ENCODE results near the gene TM9SF1. TPM values are rescaled to one million over a fixed set of nuclear protein-coding genes. Genes with fewer than 3 reads are reported as not detected.

Gene TM9SF1
- total and polyA plus RNA-seq, 2 of the 13 experiments (the other 11 are each of a cell fraction or from before 2014, with no cell fraction given) = 83.2 to 110 TPM

GRCh38 chr14:24189059-24189375 lies 6.2 kb downstream of the TM9SF1 start:
- FAIRE-seq (no peak), ATAC-seq (no peak), DNase-seq (ENCODE audit: low spot score) (no peak)
- CTCF ChIA-PET (ENCODE audit: low intra/inter-chr PET ratio, low total read pairs) = no interaction called here
- no peak overlapping the region for H2AFZ ChIP-seq (ENCODE audit: low read length)
- H3K4me2 ChIP-seq (ENCODE audit: low read depth, low read length) = peak overlapping the region; percentile 96
- H3K4me3 ChIP-seq (replicated peaks in 1 of 3; ENCODE audit: insufficient read depth in 1 of 3, low read depth in 2 of 3, low read length in 3 of 3) = peak overlapping the region in 2 of 3 experiments; percentile 28 to 92; a peak in 4 of 6 replicates
- peak overlapping the region; percentile 84 for H3K9ac ChIP-seq (ENCODE audit: insufficient read depth, low read depth, low read length)
- H3K4me1 ChIP-seq (ENCODE audit: insufficient read depth, low read length) = peaks cover 45% of the 10 kb centered on the region
- H3K27me3 ChIP-seq (ENCODE audit: control insufficient read depth in 1 of 2, insufficient read depth in 2 of 2, low read length in 2 of 2) = no peaks in the 10 kb centered on the region
- intact Hi-C loops (cut with micrococcal nuclease; ENCODE audit: unreplicated experiment) = loop anchor here (2.0 kb wide), 3 partner anchors 44 to 74 kb away; partner anchors contain the start of genes DCAF11, GMPR2, NEDD8 and NRL
- no peaks in the 10 kb centered on the region for H4K20me1 ChIP-seq (ENCODE audit: insufficient read depth, low read length)
- in situ Hi-C loops (cut with HindIII; ENCODE audit: extremely low pct_ligation_motif_present, low pct_unique_long_range_greater_than_20kb) = no loop called here
- H3K79me2 ChIP-seq (ENCODE audit: insufficient read depth, low read length) = peaks cover 26% of the 10 kb centered on the region
- H3K36me3 ChIP-seq (replicated peaks in 1 of 2; ENCODE audit: control insufficient read depth in 1 of 2, insufficient read depth in 2 of 2, low read length in 2 of 2) = peaks cover 55 to 65% of the 10 kb centered on the region in 2 experiments
- WGBS (ENCODE audit: low lambda C conversion rate) = 2% methylated on average over 3 of the region's 3 CpGs
- POLR2A ChIA-PET = interaction anchor here (0.6 to 6.4 kb wide), 39 partner anchors 10 to 1094 kb away, joined by 3 to 65 read pairs (median 6); partner anchors contain the start of genes ACIN1, C14orf119, CARMIL3 and CHMP4A
- no TSS peak for BruUV-seq (replicated peaks)
- no peaks in the 10 kb centered on the region for H3K9me3 ChIP-seq (ENCODE audit: low read length)
- peak overlapping the region; percentile 37 for H3K27ac ChIP-seq (ENCODE audit: extremely low read length, insufficient read depth, low read length)
- TF ChIP-seq ASH2L (IDR thresholded peaks at IDR 0.05; ENCODE audit: insufficient read length, low read depth, low read length) (peak; percentile 7), MTF2 (CRISPR knock-in tag; IDR thresholded peaks at IDR 0.05; ENCODE audit: borderline replicate concordance) (no peak), PAWR (CRISPR knock-in tag; IDR thresholded peaks at IDR 0.05; ENCODE audit: borderline replicate concordance) (no peak), FOXK2 (IDR thresholded peaks at IDR 0.05) (no peak), ELF4 (CRISPR knock-in tag; IDR thresholded peaks at IDR 0.05; ENCODE audit: borderline replicate concordance) (peak; percentile 89; the same call in 1 of the 2 replicates), FLYWCH1 (CRISPR knock-in tag; IDR thresholded peaks at IDR 0.05) (peak; percentile 3; the same call in 1 of the 2 replicates), GMEB1 (CRISPR knock-in tag; IDR thresholded peaks at IDR 0.05; ENCODE audit: borderline replicate concordance) (no peak), KDM5A (IDR thresholded peaks at IDR 0.05; ENCODE audit: borderline replicate concordance, low read length) (peak; percentile 85), CHCHD3 (CRISPR knock-in tag; IDR thresholded peaks at IDR 0.05) (no peak; the same call in 1 of the 2 replicates), ZNF839 (CRISPR knock-in tag; IDR thresholded peaks at IDR 0.05; ENCODE audit: borderline replicate concordance) (no peak)
- TF ChIP-seq, protein P1, sequence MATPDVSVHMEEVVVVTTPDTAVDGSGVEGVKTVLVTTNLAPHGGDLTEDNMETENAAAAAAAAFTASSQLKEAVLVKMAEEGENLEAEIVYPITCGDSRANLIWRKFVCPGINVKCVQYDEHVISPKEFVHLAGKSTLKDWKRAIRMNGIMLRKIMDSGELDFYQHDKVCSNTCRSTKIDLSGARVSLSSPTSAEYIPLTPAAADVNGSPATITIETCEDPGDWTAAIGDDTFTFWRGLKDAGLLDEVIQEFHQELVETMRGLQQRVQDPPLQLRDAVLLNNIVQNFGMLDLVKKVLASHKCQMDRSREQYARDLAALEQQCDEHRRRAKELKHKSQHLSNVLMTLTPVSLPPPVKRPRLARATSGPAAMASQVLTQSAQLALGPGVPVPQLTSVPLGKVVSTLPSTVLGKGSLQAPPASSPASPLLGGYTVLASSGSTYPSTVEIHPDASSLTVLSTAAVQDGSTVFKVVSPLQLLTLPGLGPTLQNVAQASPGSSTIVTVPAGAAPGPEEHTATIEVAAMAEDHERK (CRISPR knock-in tag; IDR thresholded peaks at IDR 0.05; ENCODE audit: low read depth) = no peak
- TF ChIP-seq, protein P2, sequence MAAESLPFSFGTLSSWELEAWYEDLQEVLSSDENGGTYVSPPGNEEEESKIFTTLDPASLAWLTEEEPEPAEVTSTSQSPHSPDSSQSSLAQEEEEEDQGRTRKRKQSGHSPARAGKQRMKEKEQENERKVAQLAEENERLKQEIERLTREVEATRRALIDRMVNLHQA (CRISPR knock-in tag; IDR thresholded peaks at IDR 0.05) = 0 out of 2 replicates have a peak, but pooled peaks have one; percentile 12
- TF ChIP-seq, protein P3, sequence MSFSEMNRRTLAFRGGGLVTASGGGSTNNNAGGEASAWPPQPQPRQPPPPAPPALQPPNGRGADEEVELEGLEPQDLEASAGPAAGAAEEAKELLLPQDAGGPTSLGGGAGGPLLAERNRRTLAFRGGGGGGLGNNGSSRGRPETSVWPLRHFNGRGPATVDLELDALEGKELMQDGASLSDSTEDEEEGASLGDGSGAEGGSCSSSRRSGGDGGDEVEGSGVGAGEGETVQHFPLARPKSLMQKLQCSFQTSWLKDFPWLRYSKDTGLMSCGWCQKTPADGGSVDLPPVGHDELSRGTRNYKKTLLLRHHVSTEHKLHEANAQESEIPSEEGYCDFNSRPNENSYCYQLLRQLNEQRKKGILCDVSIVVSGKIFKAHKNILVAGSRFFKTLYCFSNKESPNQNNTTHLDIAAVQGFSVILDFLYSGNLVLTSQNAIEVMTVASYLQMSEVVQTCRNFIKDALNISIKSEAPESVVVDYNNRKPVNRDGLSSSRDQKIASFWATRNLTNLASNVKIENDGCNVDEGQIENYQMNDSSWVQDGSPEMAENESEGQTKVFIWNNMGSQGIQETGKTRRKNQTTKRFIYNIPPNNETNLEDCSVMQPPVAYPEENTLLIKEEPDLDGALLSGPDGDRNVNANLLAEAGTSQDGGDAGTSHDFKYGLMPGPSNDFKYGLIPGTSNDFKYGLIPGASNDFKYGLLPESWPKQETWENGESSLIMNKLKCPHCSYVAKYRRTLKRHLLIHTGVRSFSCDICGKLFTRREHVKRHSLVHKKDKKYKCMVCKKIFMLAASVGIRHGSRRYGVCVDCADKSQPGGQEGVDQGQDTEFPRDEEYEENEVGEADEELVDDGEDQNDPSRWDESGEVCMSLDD (CRISPR knock-in tag; IDR thresholded peaks at IDR 0.05; ENCODE audit: borderline replicate concordance) = 0 out of 2 replicates have a peak, but pooled peaks have one; percentile 3
- TF ChIP-seq, protein P4, sequence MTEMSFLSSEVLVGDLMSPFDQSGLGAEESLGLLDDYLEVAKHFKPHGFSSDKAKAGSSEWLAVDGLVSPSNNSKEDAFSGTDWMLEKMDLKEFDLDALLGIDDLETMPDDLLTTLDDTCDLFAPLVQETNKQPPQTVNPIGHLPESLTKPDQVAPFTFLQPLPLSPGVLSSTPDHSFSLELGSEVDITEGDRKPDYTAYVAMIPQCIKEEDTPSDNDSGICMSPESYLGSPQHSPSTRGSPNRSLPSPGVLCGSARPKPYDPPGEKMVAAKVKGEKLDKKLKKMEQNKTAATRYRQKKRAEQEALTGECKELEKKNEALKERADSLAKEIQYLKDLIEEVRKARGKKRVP (CRISPR knock-in tag; IDR thresholded peaks at IDR 0.05) = 0 out of 4 replicates have a peak, but pooled peaks of 1 of the 2 experiments have one; percentile 29
- TF ChIP-seq, protein P5, sequence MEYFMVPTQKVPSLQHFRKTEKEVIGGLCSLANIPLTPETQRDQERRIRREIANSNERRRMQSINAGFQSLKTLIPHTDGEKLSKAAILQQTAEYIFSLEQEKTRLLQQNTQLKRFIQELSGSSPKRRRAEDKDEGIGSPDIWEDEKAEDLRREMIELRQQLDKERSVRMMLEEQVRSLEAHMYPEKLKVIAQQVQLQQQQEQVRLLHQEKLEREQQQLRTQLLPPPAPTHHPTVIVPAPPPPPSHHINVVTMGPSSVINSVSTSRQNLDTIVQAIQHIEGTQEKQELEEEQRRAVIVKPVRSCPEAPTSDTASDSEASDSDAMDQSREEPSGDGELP (IDR thresholded peaks at IDR 0.05; ENCODE audit: borderline replicate concordance, low read depth) = no peak
